ENCODE results near the gene CHIC2.
A peak's percentile ranks its signal among the peaks of the same experiment; 100 is the strongest.
"Not testable (repeated sequence)": the region's sequence is repeated elsewhere in the genome, so short reads cannot be mapped to it uniquely, and the experiment has no call there.

The CHIC2 gene

DNA sequence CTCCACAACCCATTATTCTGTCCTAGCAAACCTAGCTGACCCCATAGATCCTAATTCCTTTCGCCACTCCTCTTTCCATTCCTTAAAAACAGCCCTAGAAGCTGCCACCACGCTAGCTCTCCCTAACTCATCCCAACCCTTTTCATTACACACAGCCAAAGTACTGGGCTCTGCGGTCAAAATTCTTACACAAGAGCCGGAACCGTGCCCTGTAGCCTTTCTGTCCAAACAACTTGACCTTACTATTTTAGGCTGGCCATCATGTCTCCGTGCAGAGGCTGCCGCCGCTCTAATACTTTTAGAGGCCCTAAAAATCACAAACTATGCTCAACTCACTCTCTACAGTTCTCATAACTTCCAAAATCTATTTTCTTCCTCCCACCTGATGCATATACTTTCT lies 41.4 kb downstream of the CHIC2 start:
- DNase-seq (ENCODE audit: low spot score); H3K4me3 Mint-ChIP-seq; H3K36me3 Mint-ChIP-seq (ENCODE audit: low read depth); H3K27me3 Mint-ChIP-seq (ENCODE audit: low read depth); H3K27ac Mint-ChIP-seq; H3K4me1 Mint-ChIP-seq (ENCODE audit: low read depth); H3K9me3 Mint-ChIP-seq: not testable (repeated sequence)

- H3K36me3 Mint-ChIP-seq (ENCODE audit: low read depth) = peaks cover 2% of the 10 kb centered on the region
- H3K27ac Mint-ChIP-seq = no peak overlapping the region
- no peaks in the 10 kb centered on the region for H3K4me1 Mint-ChIP-seq (ENCODE audit: low read depth)
- no peaks in the 10 kb centered on the region for H3K27me3 Mint-ChIP-seq (ENCODE audit: low read depth)
- no peak for DNase-seq (ENCODE audit: low spot score)
- no peaks in the 10 kb centered on the region for H3K9me3 Mint-ChIP-seq
- H3K4me3 Mint-ChIP-seq = no peak overlapping the region
Measured at GRCh38 chr4:54017974-54018373, 46.4 kb downstream of the CHIC2 start.

DNA sequence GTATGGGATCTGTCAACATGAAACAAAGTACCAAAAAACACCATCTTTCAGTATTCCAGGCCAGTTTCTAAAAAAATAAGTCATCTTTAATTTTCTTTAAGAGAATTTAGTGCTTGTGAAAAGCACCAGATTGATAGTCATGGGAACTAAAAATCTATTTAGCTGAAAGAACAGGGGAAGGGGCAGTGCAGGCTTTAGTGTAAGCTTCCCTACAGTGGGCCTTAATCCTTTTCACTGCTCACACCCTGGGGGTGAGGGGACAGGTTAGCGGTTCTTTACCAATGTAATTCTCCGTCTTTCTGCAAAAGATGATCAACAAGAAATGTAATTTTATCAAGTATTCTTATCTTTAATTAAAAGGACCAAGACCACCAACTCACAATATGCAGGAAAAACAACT lies 47.1 kb downstream of the CHIC2 start:
- H3K27me3 Mint-ChIP-seq (ENCODE audit: low read depth) = no peaks in the 10 kb centered on the region

GRCh38 chr4:54016504-54016903 lies 47.9 kb downstream of the CHIC2 start:
- no peaks in the 10 kb centered on the region for H3K27me3 Mint-ChIP-seq (ENCODE audit: low read depth)
- no peak overlapping the region for H3K4me3 Mint-ChIP-seq
- H3K36me3 Mint-ChIP-seq (ENCODE audit: low read depth) = peaks cover 3% of the 10 kb centered on the region
- no peaks in the 10 kb centered on the region for H3K9me3 Mint-ChIP-seq
- no peak overlapping the region for H3K27ac Mint-ChIP-seq
- no peaks in the 10 kb centered on the region for H3K4me1 Mint-ChIP-seq (ENCODE audit: low read depth)
- DNase-seq (ENCODE audit: low spot score) = no peak

More for the DNA sequence above, 47.1 kb downstream of the CHIC2 start:
- Mint-ChIP-seq H3K27ac (no peak overlapping the region), H3K4me1 (ENCODE audit: low read depth) (no peaks in the 10 kb centered on the region), H3K9me3 (no peaks in the 10 kb centered on the region), H3K36me3 (ENCODE audit: low read depth) (peaks cover 3% of the 10 kb centered on the region), H3K4me3 (no peak overlapping the region)
- DNase-seq (ENCODE audit: low spot score) = no peak

DNA sequence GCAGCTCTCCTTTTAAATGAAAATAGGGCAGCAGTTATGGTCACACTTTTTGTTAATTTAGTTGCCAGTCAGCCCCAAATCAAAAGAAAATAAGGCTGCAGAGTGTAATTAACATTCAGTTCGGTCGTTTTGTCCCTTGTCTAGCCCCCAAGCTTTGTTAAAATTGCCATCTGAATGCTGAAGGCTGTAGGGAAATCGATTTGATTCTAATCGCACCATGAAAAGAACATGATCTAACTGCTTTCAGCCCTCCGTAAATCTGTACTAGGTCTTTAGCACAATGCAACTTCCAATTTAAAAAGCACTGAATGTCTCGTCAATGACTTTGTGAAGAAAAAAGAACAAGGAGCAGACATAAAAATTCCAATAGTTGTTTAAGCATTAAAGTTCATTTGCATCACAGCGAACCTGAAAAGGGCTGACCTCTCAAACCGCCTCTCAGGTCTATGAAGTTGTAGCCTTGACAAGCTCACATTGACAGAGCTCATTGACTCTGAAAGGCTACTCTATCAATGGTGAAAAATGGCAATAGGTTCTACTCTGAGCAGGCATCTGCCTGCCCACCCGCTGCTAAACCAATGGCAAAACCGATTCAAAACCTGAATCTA lies 48.9 kb downstream of the CHIC2 start:
- Mint-ChIP-seq H3K4me1 (ENCODE audit: low read depth) (no peaks in the 10 kb centered on the region), H3K36me3 (ENCODE audit: low read depth) (peaks cover 8% of the 10 kb centered on the region), H3K4me3 (no peak overlapping the region), H3K9me3 (no peaks in the 10 kb centered on the region), H3K27me3 (ENCODE audit: low read depth) (no peaks in the 10 kb centered on the region), H3K27ac (no peak overlapping the region)
- DNase-seq (ENCODE audit: low spot score) = no peak

DNA sequence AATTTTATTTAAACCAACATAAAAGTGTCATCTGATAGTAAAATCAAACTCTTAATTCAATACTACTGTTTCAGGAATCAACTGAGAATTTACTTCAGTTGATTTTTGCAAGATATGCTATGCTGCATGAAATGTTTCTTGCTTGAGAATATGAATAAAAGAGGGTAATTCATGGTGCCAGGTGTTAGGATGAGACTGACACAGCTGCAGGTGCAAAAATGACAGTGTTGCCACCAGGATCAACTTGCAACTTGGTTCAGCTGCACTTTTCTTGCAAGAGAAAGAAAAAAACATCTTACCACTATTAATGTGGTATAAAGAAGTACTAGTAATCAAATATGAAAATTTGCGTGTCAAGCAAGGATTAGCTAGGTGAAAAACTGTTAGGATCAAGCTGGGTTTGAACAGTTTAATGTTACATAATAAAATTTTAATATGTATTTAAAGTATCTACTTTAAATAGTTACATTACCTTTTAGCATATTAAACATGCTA lies 49.7 kb downstream of the CHIC2 start:
- Mint-ChIP-seq H3K36me3 (ENCODE audit: low read depth) (peaks cover 13% of the 10 kb centered on the region), H3K27ac (no peak overlapping the region), H3K4me1 (ENCODE audit: low read depth) (no peaks in the 10 kb centered on the region), H3K4me3 (no peak overlapping the region), H3K9me3 (no peaks in the 10 kb centered on the region), H3K27me3 (ENCODE audit: low read depth) (no peaks in the 10 kb centered on the region)
- no peak for DNase-seq (ENCODE audit: low spot score)

GRCh38 chr4:54011201-54011600 lies 53.2 kb downstream of the CHIC2 start:
- Mint-ChIP-seq H3K9me3 (no peaks in the 10 kb centered on the region), H3K27ac (no peak overlapping the region), H3K4me1 (ENCODE audit: low read depth) (no peaks in the 10 kb centered on the region), H3K4me3 (no peak overlapping the region), H3K36me3 (ENCODE audit: low read depth) (peaks cover 22% of the 10 kb centered on the region), H3K27me3 (ENCODE audit: low read depth) (no peaks in the 10 kb centered on the region)
- DNase-seq (ENCODE audit: low spot score) = no peak

DNA sequence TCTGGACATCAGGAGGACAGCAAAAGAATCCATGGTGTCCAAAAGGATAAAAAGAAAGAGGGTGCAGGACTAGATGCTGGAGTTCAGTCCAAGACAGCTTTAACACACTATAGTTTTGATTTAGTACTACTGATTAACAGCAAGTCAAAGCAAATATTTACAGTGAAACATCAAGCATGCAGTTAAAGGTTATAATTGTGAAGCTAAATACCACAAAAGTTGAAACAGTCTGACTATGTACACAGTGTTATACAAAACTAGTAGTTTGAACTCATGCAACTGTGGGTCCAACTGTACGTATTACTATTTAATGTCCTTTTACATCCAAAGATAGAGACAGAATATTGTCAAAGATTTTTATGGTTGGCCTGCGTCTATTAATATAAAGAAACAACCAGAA lies 57.6 kb downstream of the CHIC2 start:
- H3K4me3 Mint-ChIP-seq = no peak overlapping the region

GRCh38 chr4:54005475-54005874 lies 58.9 kb downstream of the CHIC2 start:
- H3K27me3 Mint-ChIP-seq (ENCODE audit: low read depth) = no peaks in the 10 kb centered on the region
- H3K4me1 Mint-ChIP-seq (ENCODE audit: low read depth) = peaks cover 4% of the 10 kb centered on the region
- H3K4me3 Mint-ChIP-seq = peak overlapping the region; percentile 36
- DNase-seq (ENCODE audit: low spot score) = no peak
- no peak overlapping the region for H3K27ac Mint-ChIP-seq
- peaks cover 29% of the 10 kb centered on the region for H3K36me3 Mint-ChIP-seq (ENCODE audit: low read depth)
- no peaks in the 10 kb centered on the region for H3K9me3 Mint-ChIP-seq

More for the DNA sequence above, 57.6 kb downstream of the CHIC2 start:
- H3K36me3 Mint-ChIP-seq (ENCODE audit: low read depth) = peaks cover 30% of the 10 kb centered on the region
- no peaks in the 10 kb centered on the region for H3K27me3 Mint-ChIP-seq (ENCODE audit: low read depth)
- peaks cover 4% of the 10 kb centered on the region for H3K4me1 Mint-ChIP-seq (ENCODE audit: low read depth)
- no peak for DNase-seq (ENCODE audit: low spot score)
- H3K27ac Mint-ChIP-seq = no peak overlapping the region
- no peaks in the 10 kb centered on the region for H3K9me3 Mint-ChIP-seq

- DNase-seq (ENCODE audit: low spot score) = no peak
- Mint-ChIP-seq H3K4me3 (no peak overlapping the region), H3K4me1 (ENCODE audit: low read depth) (peaks cover 4% of the 10 kb centered on the region), H3K27me3 (ENCODE audit: low read depth) (no peaks in the 10 kb centered on the region), H3K9me3 (no peaks in the 10 kb centered on the region), H3K27ac (no peak overlapping the region), H3K36me3 (ENCODE audit: low read depth) (peaks cover 24% of the 10 kb centered on the region)
Measured at GRCh38 chr4:54004463-54004862, 59.9 kb downstream of the CHIC2 start.

DNA sequence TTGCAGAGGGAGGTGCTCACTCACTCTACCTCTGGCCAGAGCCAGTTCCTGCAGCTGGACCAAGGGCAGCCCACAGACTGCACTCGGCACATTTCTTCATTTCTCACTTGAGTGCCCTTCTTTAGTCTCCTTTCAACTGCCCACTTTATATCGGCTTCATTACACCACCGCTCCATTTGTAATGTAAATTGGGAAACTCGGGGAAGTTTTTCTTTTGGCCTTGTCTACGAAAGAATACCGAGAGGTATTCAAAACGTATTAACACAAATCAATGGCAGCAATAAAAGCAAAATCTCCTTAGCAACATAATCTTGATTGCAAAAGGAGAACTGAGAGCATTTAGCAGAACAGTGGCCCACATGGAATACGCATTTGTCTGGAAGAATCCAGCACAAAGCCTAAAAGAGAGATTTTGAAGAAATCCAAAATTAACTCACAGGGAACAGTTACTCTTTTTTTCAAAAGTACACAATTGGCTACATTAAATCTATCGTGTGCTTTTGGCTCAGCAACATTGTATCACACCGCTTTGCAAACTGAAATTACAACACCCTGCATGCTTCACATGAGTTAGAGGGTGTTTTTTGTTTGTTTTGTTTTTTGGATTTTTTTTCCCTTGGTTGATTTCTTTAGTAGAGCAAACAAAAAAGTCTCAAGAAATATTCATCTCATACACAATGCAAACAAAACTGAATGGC lies 62.6 kb downstream of the CHIC2 start:
- H3K27ac Mint-ChIP-seq = no peak overlapping the region
- H3K27me3 Mint-ChIP-seq (ENCODE audit: low read depth) = no peaks in the 10 kb centered on the region
- H3K4me1 Mint-ChIP-seq (ENCODE audit: low read depth) = peaks cover 4% of the 10 kb centered on the region
- peaks cover 18% of the 10 kb centered on the region for H3K36me3 Mint-ChIP-seq (ENCODE audit: low read depth)
- no peak for DNase-seq (ENCODE audit: low spot score)
- H3K4me3 Mint-ChIP-seq = no peak overlapping the region
- H3K9me3 Mint-ChIP-seq = no peaks in the 10 kb centered on the region

DNA sequence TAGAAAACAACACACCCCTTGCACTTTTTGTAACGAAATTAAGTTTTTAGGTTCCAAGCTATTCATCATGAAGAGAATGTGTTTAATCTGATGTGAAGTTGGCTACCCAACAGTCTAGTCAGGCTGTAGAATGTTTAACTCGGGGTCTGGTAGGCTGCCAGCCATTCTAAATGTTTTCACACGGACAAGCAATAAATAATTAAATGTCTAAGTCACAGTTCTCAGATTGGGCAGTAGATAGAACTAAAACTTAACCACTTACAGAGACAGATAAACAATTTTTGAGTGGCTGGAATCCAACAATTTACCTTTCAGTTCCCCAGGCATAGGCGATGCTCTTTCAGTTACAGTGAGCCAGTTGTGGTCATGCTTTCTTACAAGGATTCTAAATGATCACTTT lies 66.5 kb downstream of the CHIC2 start:
- Mint-ChIP-seq H3K4me3 (no peak overlapping the region), H3K36me3 (ENCODE audit: low read depth) (peaks cover 6% of the 10 kb centered on the region), H3K9me3 (no peaks in the 10 kb centered on the region), H3K4me1 (ENCODE audit: low read depth) (no peaks in the 10 kb centered on the region), H3K27me3 (ENCODE audit: low read depth) (no peaks in the 10 kb centered on the region), H3K27ac (no peak overlapping the region)
- no peak for DNase-seq (ENCODE audit: low spot score)

GRCh38 chr4:53994382-53995102 lies 69.9 kb downstream of the CHIC2 start:
- Mint-ChIP-seq H3K27ac (no peak overlapping the region), H3K4me1 (ENCODE audit: low read depth) (no peaks in the 10 kb centered on the region), H3K9me3 (no peaks in the 10 kb centered on the region), H3K36me3 (ENCODE audit: low read depth) (no peaks in the 10 kb centered on the region), H3K4me3 (no peak overlapping the region), H3K27me3 (ENCODE audit: low read depth) (no peaks in the 10 kb centered on the region)
- no peak for DNase-seq (ENCODE audit: low spot score)

DNA sequence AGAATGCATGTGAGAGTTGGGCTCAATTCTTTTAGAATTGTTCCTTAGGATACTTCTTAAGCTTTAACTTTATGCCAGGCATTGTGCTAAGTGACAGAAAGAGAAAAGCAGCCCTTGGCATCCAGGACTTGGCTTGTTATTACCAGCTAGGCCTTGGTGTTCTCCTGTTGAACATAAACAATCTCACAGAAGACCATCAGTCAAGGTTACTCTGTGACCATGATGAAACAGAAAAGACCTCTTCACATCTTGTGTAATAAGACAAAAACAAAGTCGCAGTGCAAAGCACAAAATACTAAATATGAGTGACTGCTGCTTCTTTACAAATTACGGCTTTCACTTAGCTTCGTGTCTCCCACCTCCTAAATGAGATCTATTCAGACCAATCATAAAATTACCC lies 71.6 kb downstream of the CHIC2 start:
- no peak overlapping the region for H3K4me3 Mint-ChIP-seq
- H3K27me3 Mint-ChIP-seq (ENCODE audit: low read depth) = no peaks in the 10 kb centered on the region
- no peaks in the 10 kb centered on the region for H3K4me1 Mint-ChIP-seq (ENCODE audit: low read depth)
- no peaks in the 10 kb centered on the region for H3K9me3 Mint-ChIP-seq
- H3K36me3 Mint-ChIP-seq (ENCODE audit: low read depth) = no peaks in the 10 kb centered on the region
- DNase-seq (ENCODE audit: low spot score) = no peak
- H3K27ac Mint-ChIP-seq = no peak overlapping the region
